ENCODE data around the gene MAFG. TPM values are rescaled to one million over a fixed set of nuclear protein-coding genes. Genes with fewer than 3 reads are reported as not detected.

MAFG gene
- 13.9 TPM for total RNA-seq

DNA sequence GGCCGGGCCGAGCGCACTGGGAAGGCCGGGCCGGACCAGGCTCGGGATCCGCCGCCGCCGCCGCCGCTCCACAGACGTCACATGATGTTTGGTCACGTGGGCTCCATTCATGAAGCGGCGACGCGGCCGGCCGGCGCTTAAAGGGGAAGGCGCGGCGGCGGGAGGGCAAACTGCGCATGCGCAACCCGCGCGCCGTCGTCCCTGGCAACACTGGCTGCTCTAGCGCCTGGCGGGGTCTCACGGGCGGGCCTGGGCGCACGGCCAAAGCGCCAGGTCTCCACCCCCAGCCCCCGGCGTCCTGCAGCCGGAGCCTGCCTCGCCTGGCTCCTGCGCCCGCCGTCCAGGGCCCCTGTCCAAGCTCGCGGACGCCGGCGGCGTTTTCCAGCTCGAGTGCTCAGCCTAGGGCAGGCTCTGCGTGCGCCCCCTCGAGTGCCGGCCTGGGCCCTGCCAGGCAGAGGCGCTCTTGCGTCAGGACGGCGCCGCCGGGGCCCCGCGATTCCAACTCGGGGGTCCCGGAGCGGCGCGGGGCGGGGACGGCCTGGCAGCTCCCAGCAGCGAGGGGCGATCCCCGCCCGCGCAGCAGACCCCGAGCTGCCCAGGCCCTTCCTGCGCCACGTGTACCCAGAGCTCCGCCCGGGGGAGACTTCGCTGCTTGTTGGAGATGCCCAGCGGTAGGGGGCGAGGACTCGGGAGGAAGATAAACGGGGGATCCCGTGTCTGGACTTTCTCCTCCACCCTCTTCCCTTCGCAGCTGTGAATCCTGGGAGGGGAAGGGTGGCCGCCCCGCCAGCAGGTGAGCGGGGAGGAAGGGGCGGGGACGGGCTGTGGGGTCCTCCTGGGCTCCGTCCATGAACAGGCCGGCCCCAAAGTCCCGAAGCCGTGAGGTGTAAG lies at the start of gene MAFG:
MAFG (minus strand) TSS at position 83 of the 891 bp plus-strand sequence. CDS start 4,550 bp downstream, outside the sequence.
- no peak for FAIRE-seq

DNA sequence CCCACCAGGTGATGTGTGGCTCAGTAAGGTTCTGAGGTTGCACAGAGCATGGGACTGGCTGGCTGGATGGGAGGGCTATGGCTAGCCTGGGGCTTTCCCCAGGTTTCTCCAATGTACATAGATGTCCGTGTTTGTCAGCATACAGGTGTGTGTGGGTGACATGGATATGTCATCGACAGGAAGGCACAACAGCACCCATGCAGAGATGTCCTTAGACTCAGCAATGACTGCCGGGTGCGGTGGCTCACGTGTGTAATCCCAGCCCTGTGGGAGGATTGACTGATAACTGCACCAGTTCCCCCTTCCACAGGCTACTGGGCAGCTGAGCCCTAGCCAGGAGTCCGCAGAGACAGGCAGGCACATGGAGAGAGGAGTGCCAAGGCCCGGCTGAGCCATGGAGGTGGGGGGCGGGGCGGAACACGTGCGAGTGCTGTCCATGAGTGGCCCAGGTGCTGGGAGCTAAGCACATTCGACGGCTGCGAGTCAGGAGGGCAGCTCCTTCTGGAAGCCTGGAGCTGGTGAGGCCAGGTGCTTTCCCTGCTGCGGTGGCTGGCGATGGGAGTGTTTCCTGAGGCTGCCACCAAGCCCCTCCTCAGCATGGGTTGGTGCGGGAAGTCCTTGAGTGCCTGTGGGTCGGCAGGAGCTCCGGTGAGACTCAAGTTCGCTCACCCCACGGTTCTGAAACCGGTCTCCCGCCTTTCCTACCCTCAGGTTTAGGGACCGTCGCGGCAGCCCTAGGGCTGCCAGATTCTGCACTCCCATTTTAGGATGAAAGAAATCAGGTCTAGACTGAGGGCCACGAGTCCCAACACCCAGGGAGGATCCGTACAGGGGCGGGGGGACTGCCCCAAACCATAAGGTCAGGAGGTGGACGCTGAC lies 49.0 kb upstream of the MAFG start:
- FAIRE-seq, result no peak
- no peak for DNase-seq (ENCODE audit: low spot score in 2 of 2)

More for the DNA sequence above, at the start of gene MAFG:
- DNase-seq (ENCODE audit: low spot score in 2 of 2), result peak; percentile 100

DNA sequence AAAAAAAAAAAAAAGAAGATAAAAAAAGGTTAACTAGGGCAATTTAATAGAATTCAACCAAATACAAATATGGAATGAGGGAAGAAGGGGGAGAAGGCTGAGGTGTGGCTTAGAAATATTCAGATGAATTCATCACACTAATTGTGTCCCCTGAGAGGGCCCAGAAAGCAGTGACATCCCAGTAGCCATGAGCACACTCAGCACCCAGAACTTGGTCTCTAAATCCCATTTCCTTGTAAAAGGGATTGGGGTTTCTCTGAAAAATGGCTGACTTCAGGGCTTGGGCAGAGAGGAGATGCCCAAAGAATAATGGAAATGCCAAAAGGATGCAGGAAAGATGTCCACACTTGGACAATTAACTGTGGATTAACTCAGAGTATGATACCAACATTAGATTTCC lies 45.9 kb upstream of the MAFG start:
- FAIRE-seq, result no peak
- DNase-seq (ENCODE audit: low spot score in 2 of 2), result no peak

DNA sequence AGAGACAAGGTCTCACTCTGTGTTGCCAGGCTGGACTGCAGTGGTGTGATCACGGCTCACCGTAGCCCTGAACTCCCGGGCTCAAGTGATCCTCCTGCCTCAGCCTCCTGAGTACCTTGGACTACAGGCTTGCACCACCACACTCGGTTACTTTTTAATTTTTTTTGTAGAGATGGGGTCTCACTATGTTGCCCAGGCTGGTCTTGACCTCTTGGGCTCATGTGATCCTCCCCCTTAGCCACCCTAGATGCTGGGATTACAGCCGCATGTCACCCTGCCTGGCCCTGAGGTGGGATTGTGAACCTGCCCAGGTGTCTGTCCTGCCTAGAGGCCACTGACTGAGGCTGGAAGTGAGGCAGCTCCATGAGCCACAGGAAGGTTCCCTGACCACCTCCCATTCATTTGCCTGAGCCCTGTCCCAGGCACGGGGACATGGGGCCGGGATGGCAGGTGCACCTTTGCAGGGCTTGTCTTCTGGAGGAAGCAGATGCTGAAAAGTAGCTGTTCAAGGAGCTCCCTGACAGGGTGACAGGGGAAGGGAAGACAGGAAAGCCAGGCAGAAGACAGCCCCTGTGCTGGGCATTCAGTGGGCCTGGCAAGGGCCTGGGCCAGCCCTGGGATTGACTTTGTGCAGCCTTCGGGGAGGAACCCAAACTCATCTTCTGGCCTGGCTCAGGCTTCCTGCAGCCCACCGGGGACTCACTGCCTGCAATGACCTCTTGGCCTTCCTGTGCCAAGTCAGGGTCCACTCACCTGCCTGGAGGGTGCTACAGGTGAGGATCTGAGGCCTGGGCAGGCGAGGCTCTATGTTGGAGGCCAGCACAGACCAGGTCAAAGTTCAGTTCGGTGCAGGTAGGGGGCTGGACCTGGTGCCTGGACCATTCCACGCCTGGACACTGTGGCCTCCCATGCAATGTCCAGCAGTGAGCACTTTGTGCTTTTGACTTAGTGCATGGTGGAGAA lies 41.6 kb upstream of the MAFG start:
- no peak for FAIRE-seq
- DNase-seq (ENCODE audit: low spot score in 2 of 2), result no peak

DNA sequence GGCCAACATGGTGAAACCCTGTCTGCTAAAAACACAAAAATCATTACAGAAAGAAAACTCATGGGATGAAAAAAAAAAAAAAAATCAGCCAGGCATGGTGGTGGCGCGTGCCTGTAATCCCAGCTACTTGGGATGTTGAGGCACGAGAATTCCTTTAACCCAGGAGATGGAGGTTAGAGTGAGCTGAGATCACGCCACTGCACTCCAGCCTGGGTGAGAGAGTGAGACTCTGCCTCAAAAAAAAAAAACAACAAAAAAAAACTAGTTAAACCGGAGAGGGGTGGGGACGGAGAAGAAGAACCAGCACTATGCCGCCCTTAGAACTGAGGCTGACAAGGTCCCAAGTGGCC lies 40.8 kb upstream of the MAFG start:
- DNase-seq (ENCODE audit: low spot score in 2 of 2) (no peak), FAIRE-seq (no peak)

DNA sequence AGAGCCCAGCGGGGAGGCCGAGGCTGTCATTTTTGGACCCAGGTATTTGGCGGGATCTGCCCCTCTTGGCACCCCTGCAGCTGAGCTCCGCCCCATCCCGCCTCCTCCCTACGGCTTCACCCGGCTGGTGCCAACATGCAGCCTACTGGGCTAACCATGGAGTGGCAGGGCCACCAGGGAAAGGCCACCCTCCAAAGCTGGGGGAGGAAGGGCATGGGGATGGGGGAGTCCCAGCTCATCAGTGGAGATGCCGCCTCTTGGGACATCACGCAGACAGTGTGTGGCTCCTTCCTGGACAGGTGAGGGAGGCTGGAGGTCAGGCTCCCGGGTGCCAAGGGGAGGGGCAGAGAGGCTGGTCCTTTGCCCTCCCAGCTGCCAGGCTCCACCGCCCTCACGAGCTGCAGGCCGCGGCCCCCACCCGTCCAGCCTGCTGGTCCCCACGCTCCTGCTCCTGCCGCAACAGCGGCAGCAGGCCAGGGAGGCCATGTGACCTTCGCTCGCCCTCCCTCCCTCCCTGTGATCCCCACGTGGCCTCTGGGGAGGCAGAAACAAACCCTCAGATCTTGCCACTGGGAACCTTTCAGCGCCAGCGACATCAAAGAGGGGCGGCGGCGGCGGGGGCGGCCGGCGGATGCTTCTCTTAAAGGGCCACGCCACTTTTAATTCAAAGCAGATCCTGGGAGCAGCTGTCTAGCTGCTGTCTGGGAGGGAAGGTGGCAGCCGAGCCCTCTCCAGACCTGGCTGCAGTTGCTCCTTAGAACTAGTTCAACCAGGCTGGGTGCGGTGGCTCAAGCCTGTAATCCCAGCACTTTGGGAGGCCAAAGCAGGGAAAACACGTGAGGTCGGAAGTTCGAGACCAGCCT lies 40.2 kb upstream of the MAFG start:
- peak; percentile 94 to 96 for DNase-seq (ENCODE audit: low spot score in 2 of 2)
- FAIRE-seq, result no peak

DNA sequence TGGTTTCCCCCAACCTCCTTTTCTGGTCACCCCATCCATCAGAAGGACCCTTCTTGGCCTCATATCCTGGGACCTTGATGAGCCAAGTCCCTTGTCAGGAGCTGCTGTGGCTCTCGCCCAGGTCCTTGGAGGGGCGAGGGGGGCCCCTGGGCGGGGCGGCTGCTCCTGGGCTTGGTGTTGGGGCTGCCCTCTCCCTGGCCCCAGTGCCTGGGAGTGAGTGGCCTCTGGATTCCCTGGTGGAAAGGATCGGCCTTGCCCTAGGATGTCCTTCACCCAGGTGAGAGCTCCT lies 39.7 kb upstream of the MAFG start:
- no peak for FAIRE-seq
- no peak for DNase-seq (ENCODE audit: low spot score in 2 of 2)

DNA sequence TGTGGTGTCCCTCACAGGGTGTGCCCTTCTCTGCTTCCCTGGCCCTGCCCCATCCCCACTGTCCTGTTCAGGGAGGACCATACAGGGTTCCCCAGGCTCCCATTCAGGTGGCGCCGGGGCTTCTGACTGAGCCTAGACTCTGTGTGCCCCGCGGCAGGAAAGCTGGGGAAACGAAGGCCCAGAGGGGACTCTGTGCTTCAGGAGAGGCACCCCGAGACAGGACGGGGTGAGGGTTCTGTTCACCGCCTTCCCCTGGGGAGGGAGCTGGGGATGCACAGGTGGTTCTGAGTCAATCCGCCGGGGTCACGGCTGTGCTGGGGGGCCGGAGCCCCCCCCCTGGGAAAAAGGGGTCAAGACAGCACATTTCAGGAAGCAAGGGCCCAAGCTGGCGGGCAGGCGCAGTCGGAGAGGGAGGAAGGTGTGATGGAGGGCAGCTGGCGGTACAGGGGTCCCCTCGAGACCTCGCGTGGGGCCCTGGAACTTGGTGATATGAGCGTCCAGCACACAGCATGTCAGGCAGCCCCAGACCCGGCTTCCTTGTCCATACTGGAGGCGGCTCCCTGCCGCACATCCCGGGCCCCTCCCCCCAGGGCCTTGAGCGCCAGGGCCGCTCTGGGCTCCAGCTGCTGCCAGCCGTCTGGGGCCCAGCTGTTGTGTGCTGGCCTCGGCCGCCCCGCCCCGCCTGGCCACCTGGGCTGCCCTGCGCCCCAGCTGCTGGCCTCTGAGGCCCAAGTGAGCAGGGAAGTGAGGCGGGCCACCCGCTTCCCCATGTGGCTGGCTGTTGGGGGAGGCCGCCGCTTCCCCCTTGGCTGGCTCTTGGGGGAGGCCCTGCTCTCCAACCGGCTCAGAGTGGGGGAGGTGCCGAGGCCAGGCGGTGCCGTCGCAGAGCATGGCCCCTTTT lies 39.1 kb upstream of the MAFG start:
- FAIRE-seq (no peak), DNase-seq (ENCODE audit: low spot score in 2 of 2) (peak in 1 of 2 donors; percentile 68)

DNA sequence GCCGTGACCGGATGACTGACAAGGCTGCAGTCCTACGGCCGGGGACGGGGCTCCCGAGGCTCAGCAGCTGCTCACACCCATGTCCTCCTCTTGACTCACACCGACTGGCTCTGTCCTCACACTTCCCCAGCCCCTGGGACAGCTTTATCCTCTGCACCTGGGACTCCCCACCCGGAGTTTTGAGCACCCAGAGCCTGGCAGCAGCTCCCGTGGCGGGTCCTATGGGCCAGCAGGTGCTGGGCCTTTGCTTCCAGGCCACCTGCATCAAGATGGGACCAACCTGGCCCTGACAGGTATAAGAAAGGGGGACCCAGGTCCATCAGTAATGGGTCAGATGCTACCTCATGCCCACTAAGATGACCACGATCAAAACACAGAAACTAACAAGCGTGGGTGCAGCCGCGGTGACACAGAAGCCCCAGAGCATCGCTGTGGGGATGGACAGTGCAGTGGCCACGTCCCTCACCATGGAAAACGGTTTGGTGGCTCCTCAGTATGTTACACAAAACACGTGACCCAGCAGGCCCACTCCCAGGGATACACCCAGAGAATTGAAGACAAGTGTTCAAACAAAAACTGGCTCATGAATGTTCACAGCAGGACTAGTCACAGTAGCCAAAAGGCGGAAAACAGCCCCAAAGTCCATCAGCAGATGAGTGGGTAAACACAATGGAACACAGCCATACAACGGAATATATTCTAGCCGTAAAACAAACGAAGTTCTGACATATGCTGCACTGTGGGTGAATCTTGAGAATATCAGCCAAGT lies 36.7 kb upstream of the MAFG start:
- no peak for DNase-seq (ENCODE audit: low spot score in 2 of 2)
- FAIRE-seq, result no peak

DNA sequence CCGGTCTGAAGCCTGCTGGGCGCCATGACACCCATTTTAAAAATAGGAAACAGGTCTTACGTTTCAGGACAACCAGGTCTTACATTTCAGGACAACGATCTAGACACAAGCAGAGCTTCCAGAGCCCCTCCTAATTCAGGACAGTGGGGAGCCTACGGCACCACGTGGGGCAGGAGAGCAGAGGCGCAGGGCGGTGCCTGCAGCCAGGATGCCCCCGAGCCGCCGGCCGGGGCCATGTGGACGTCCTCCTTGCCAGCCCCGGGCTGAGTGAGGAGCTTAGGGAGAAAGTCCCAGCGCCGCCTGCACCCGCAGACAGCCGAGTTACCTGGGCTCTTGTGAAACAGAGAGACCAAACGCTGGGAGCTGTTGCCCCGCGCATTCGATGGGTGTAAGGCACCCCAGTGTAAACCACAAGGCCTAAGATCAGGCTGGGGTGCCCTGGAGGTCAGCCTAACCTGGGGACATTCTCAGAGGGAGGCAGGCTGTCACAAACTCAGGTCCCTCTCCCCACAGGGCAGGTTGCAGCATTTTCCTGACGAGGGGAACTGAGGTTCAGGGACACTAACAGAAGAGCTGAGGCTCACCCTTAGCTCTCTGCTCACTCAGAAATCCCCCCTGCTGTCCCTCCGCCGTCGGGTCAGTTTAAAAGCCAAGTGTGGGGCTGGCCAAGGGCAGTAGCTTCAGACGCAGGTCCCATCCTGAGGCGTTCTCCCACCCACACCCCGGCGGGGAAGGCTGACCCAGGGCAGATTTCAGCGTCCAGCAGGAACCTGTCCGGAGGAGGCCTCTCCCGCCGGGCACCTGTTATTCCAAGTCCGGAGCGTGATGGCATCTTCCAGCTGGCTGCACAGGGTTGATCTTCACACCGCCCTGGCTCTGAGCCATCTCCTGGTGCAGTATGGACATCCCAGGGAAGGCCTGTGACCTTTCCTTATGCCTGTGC lies 35.2 kb upstream of the MAFG start:
- DNase-seq (ENCODE audit: low spot score in 2 of 2) (no peak), FAIRE-seq (no peak)

DNA sequence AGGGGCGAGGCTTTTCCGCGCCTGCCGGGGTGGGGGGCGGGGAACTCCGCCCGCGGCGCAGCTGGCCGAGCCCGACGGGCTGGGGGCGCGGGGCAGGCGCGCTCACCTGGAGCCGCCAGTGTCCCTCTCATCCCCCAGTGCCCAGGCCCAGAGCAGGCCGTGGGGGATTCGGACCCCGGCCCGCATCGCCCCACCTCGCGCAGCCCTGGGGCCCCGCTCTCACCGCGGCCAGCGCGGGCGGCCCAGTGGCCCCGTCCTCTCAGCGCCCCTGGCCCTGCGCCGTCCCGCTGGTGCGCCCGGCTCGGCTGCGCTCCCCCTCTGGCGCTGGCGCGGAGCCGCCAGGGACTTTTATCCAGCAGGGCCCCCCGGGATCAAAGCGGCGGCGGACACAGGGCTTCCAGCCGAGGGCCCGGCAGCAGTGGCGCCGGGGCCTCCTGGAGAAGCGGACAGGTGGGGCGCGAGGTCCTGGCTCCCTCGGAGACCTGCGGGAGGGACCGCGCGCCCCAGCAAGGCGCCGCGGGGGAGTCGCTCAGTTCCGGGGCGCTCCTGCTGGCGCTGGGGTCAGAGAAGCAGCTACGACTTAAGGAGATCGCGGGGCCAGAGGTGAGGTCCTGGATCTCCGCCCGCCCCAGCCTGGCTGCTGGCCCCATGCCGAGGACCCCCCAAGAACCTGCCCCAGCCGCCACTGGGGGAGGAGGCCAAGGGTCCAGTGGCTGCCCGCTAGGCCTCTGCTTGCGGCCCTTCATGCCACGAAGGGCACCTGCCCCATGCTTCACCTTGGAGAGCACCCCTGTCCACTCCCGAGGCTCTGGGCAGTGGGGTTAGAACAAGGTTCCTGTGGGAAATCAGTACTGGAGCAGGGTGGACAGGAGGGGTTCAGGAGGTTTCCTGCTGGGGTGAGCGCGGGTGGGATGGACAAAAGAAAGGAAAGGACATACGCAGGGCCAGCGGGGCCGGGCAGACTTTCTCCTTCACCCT lies 34.3 kb upstream of the MAFG start:
- no peak for DNase-seq (ENCODE audit: low spot score in 2 of 2)
- no peak for FAIRE-seq

DNA sequence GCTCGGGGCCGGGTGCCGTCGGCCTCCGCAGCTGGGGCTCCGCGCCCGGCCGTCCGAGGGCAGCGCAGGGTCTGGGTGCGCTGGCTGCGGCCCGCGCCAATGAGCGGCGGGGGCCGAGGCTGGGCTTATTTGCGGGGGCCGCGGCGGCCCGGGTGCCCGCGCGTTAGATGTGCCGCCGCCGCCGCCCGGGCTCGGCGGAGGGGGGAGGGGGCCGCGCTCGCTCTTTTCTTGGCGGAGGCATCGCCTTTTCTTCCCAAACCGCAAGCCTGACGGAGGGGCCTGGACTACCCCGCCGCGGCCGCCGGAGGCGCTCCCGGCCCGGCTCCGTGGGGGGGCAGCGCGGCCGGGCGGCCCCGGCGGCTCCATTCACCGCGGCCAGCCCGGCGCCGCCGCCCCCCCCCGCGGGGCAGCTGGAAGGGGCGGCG lies 33.6 kb upstream of the MAFG start, which contains the start of gene NOTUM:
NOTUM (minus strand) TSS at position 101 of the 425 bp plus-strand sequence. CDS start 278 bp downstream, outside the sequence.
- DNase-seq (ENCODE audit: low spot score in 2 of 2), result peak in 1 of 2 donors; percentile 59
- FAIRE-seq, result no peak

DNA sequence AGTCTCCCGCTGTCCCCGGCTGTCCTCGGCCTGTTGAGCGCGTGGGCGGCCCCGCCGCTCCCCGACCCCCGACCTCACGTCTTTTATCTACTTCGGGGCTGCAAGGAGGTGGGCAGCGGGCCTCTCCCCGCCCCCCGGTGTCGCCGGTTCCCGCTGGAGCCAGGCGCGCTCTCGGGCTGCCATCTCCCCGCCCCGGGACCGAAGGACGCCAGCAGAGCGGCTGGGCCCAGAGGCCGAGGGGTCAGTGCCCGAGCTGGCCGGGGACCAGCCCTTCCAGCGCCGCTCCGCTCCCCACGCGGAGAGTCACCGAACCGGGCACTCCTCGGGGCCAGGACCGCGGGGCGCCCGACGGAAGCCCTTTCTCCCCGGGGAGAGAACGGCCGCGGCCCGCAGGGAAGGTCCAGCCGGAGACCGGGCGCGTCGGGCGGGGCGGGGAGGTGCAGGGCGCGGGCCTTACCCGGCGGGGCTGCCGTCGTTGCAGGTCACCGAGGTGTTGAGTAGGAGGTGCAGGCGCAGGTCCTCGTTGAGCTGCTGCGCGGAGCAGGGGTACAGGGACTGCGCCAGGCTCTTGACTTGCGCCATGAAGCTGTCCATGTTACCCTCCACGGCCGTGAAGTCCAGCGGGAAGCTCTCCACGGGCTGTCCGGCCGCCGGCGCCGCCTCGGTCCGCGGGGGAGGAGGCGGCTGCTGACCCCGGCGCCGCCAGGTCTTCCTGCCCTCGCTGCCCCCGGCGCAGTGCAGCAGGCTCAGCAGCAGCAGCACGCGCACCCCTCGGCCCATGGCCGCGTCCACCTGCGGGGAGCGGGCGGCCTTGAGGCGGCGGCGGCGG lies 32.8 kb upstream of the MAFG start:
- DNase-seq (ENCODE audit: low spot score in 2 of 2) (no peak), FAIRE-seq (no peak)

DNA sequence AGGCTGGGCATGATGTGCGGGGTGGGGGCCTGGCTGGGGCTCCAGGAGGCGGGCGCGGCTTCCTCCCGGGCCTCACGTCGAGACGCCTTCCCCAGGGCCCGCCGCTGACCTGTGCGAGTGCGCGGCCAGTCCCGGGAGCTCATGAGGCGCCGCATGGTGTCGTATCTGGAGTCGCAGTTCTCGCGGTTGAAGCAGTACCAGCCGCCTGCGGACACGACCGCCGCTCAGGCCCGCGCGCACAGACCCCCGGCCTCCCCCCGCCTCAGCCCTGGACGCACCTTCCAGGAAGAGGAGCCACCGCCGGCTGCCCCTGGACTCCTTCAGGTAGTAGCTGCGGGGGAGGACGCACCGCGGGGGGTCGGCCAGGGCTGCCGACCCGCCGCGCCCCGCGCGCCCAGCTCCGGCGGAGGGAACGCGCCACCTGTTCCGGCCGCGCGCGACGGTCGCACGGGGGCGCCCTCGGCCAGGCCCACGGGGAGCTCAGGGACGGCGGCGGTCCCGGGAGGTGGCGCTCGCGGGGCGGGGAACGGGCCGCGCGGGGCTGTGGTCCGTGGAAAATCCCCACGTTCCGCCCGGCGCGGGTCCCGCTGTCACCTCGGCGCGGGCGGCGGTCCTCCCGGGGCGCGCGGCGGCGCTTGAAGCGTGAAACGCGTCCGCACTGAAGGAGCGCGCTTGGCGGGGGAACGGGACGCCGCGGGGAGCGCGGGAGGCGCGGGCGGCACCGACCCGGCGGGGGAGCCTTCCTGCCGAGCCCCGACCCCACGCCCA lies 32.0 kb upstream of the MAFG start:
- no peak for FAIRE-seq
- peak; percentile 91 to 94 for DNase-seq (ENCODE audit: low spot score in 2 of 2)

All from frontal cortex (tissue), 4 donors.